ENCODE measurements around the gene COL16A1.

The COL16A1 gene

GRCh38 chr1:31697369-31697984 lies 6.3 kb downstream of the COL16A1 start:
- no peaks in the 10 kb centered on the region for H3K36me3 ChIP-seq
- peaks cover 18 to 38% (median 32%) of the 10 kb centered on the region in 10 experiments for H3K4me1 ChIP-seq

GRCh38 chr1:31696242-31696641 lies 7.6 kb downstream of the COL16A1 start:
- TF ChIP-seq Cebpa-rat (IDR thresholded peaks at IDR 0.05) = no peak
- Histone ChIP-seq H4K20me1 (no peaks in the 10 kb centered on the region; a peak in 1 of 22 replicates), H3K9ac (no peak overlapping the region), H3K36me3 (no peaks in the 10 kb centered on the region), H3K27me3 (peaks cover 0 to under 1% (median 0%) of the 10 kb centered on the region in 11 experiments; a peak in 2 of 22 replicates), H3K27ac (no peak overlapping the region), H3K4me3 (no peak overlapping the region), H3K4me2 (no peak overlapping the region), H3K4me1 (peaks cover 14 to 31% (median 24%) of the 10 kb centered on the region in 10 experiments), H3K9me3 (replicated peaks in 1 of 11) (no peaks in the 10 kb centered on the region)

More at GRCh38 chr1:31697369-31697984, 6.3 kb downstream of the COL16A1 start:
- H3K9me3 ChIP-seq (replicated peaks in 1 of 11) = no peaks in the 10 kb centered on the region
- H3K4me2 ChIP-seq = no peak overlapping the region
- no peak overlapping the region for H3K9ac ChIP-seq
- H3K4me3 ChIP-seq = no peak overlapping the region
- peaks cover 4 to 13% (median 8%) of the 10 kb centered on the region in 11 experiments for H3K27me3 ChIP-seq
- H3K27ac ChIP-seq = no peak overlapping the region
- TF ChIP-seq Cebpa-rat (IDR thresholded peaks at IDR 0.05) = no peak
- H4K20me1 ChIP-seq = peaks cover 0 to 3% (median 0%) of the 10 kb centered on the region in 11 experiments; a peak in 1 of 22 replicates

- Histone ChIP-seq H3K9ac (no peak overlapping the region), H3K36me3 (no peaks in the 10 kb centered on the region), H3K4me1 (peaks cover 6 to 22% (median 16%) of the 10 kb centered on the region in 10 experiments), H3K4me2 (no peak overlapping the region), H3K4me3 (no peak overlapping the region), H3K27me3 (no peaks in the 10 kb centered on the region; a peak in 1 of 22 replicates), H4K20me1 (no peaks in the 10 kb centered on the region; a peak in 1 of 22 replicates), H3K9me3 (replicated peaks in 1 of 11) (no peaks in the 10 kb centered on the region), H3K27ac (no peak overlapping the region)
- no peak for TF ChIP-seq Cebpa-rat (IDR thresholded peaks at IDR 0.05)
Measured at GRCh38 chr1:31695327-31695726, 8.5 kb downstream of the COL16A1 start.

- no peaks in the 10 kb centered on the region for H3K36me3 ChIP-seq
- H3K4me1 ChIP-seq = peaks cover 6 to 18% (median 15%) of the 10 kb centered on the region in 10 experiments
- TF ChIP-seq Cebpa-rat (IDR thresholded peaks at IDR 0.05) = no peak
- no peak overlapping the region for H3K4me2 ChIP-seq
- H3K27ac ChIP-seq = no peak overlapping the region
- H4K20me1 ChIP-seq = no peaks in the 10 kb centered on the region; a peak in 1 of 22 replicates
- H3K9me3 ChIP-seq (replicated peaks in 1 of 11) = no peaks in the 10 kb centered on the region
- no peak overlapping the region for H3K4me3 ChIP-seq
- no peak overlapping the region for H3K9ac ChIP-seq
- H3K27me3 ChIP-seq = no peaks in the 10 kb centered on the region; a peak in 1 of 22 replicates
Measured at GRCh38 chr1:31694964-31695313, 8.9 kb downstream of the COL16A1 start.

GRCh38 chr1:31694069-31694963 lies 9.5 kb downstream of the COL16A1 start:
- TF ChIP-seq Cebpa-rat (IDR thresholded peaks at IDR 0.05) = no peak
- Histone ChIP-seq H3K36me3 (no peaks in the 10 kb centered on the region), H3K9ac (no peak overlapping the region), H3K4me3 (no peak overlapping the region), H4K20me1 (no peaks in the 10 kb centered on the region; a peak in 1 of 22 replicates), H3K9me3 (replicated peaks in 1 of 11) (no peaks in the 10 kb centered on the region), H3K4me2 (no peak overlapping the region), H3K27ac (no peak overlapping the region), H3K4me1 (peaks cover 10 to 16% (median 12%) of the 10 kb centered on the region in 10 experiments), H3K27me3 (no peaks in the 10 kb centered on the region; a peak in 1 of 22 replicates)

- Histone ChIP-seq H3K27me3 (no peaks in the 10 kb centered on the region; a peak in 1 of 22 replicates), H3K27ac (no peak overlapping the region), H3K36me3 (no peaks in the 10 kb centered on the region), H4K20me1 (no peaks in the 10 kb centered on the region; a peak in 1 of 22 replicates), H3K4me3 (no peak overlapping the region), H3K9ac (no peak overlapping the region), H3K9me3 (replicated peaks in 1 of 11) (no peaks in the 10 kb centered on the region), H3K4me2 (no peak overlapping the region), H3K4me1 (peaks cover under 1 to 14% (median 7%) of the 10 kb centered on the region in 10 experiments; a peak in 14 of 20 replicates)
- TF ChIP-seq Cebpa-rat (IDR thresholded peaks at IDR 0.05) = no peak
Measured at GRCh38 chr1:31693231-31693630, 10.6 kb downstream of the COL16A1 start.

- Histone ChIP-seq H3K4me3 (no peak overlapping the region), H3K4me2 (no peak overlapping the region), H3K9me3 (replicated peaks in 1 of 11) (no peaks in the 10 kb centered on the region), H3K4me1 (peaks cover 0 to 14% (median 7%) of the 10 kb centered on the region in 10 experiments; a peak in 11 of 20 replicates), H3K36me3 (no peaks in the 10 kb centered on the region), H3K27me3 (no peaks in the 10 kb centered on the region), H3K27ac (no peak overlapping the region), H4K20me1 (no peaks in the 10 kb centered on the region; a peak in 1 of 22 replicates), H3K9ac (no peak overlapping the region)
- no peak for TF ChIP-seq Cebpa-rat (IDR thresholded peaks at IDR 0.05)
Measured at GRCh38 chr1:31691951-31692350, 11.9 kb downstream of the COL16A1 start.

- Histone ChIP-seq H4K20me1 (no peaks in the 10 kb centered on the region), H3K4me3 (no peak overlapping the region), H3K9ac (no peak overlapping the region), H3K4me1 (peaks cover 0 to 14% (median 7%) of the 10 kb centered on the region in 10 experiments; a peak in 11 of 20 replicates), H3K36me3 (no peaks in the 10 kb centered on the region), H3K9me3 (replicated peaks in 1 of 11) (no peaks in the 10 kb centered on the region), H3K27ac (no peak overlapping the region), H3K4me2 (no peak overlapping the region), H3K27me3 (no peaks in the 10 kb centered on the region)
- no peak for TF ChIP-seq Cebpa-rat (IDR thresholded peaks at IDR 0.05)
Measured at GRCh38 chr1:31691446-31691845, 12.4 kb downstream of the COL16A1 start.

GRCh38 chr1:31690921-31691320 lies 12.9 kb downstream of the COL16A1 start:
- no peak for TF ChIP-seq Cebpa-rat (IDR thresholded peaks at IDR 0.05)
- H3K27me3 ChIP-seq = no peaks in the 10 kb centered on the region
- H3K9me3 ChIP-seq (replicated peaks in 1 of 11) = no peaks in the 10 kb centered on the region
- H3K4me2 ChIP-seq = no peak overlapping the region
- no peak overlapping the region for H3K27ac ChIP-seq
- no peak overlapping the region for H3K4me3 ChIP-seq
- H3K9ac ChIP-seq = no peak overlapping the region
- peaks cover 0 to 14% (median 7%) of the 10 kb centered on the region in 10 experiments; a peak in 11 of 20 replicates for H3K4me1 ChIP-seq
- no peaks in the 10 kb centered on the region for H3K36me3 ChIP-seq
- no peaks in the 10 kb centered on the region for H4K20me1 ChIP-seq

Data from BLaER1 treated with 17β-estradiol and CSF1 and Interleukin-3, amounts not matched to agents 10 nM and 100 nM (cell line).